Thyroid gland (tissue), 4 donors: ENCODE data around the gene EPB41L1. TPM values are rescaled to one million over a fixed set of nuclear protein-coding genes. Genes with fewer than 3 reads are reported as not detected.

Experiments
- DNase-seq, 2 donors: peaks; one replicate each; pipeline ENCODE4 v3.0.0-alpha.2; 2019
- H3K27ac ChIP-seq, 3 donors: fragments of 200-600 bp; sonication (generic); 1 replicate in 2 of 3; 2 replicates in 1 of 3; pipeline ENCODE4 v1.5.1; 2016 to 2019; ENCODE audit warnings: mild to moderate bottlenecking in 1 of 3, moderate library complexity in 1 of 3
- H3K27me3 ChIP-seq: fragments of 200-600 bp; sonication (generic); one replicate; pipeline ENCODE4 v1.5.1; 2019
- H3K36me3 ChIP-seq, 2 donors: fragments of 200-600 bp; sonication (generic); one replicate each; pipeline ENCODE4 v1.5.1; 2016 to 2019
- H3K4me1 ChIP-seq, 2 donors: fragments of 200-600 bp; sonication (generic); one replicate each; pipeline ENCODE4 v1.5.1; 2017 to 2019
- H3K4me3 ChIP-seq, 3 donors: fragments of 200-600 bp; sonication (generic); replicated peaks in 1 of 3; 1 replicate in 2 of 3; 2 replicates in 1 of 3; pipeline ENCODE4 v1.5.1; 2016; ENCODE audit warnings: mild to moderate bottlenecking in 1 of 3
- H3K9me3 ChIP-seq: fragments of 200-600 bp; sonication (generic); one replicate; pipeline ENCODE4 v1.5.1; 2017
- CTCF ChIP-seq, 6 experiments: fragments of 200-600 bp in 3 of 6; fragments of 450-650 bp in 3 of 6; sonication (generic) in 3 of 6; IDR thresholded peaks; one replicate each; pipeline ENCODE4 v1.5.1; 2016 to 2019; ENCODE audit warnings: antibody characterized with exemption in 6 of 6, mild to moderate bottlenecking in 2 of 6, inconsistent platforms in 1 of 6, moderate library complexity in 1 of 6
- POLR2A ChIP-seq, 2 donors: fragments of 450-650 bp; IDR thresholded peaks; one replicate each; pipeline ENCODE4 v1.6.1; 2017; ENCODE audit warnings: antibody characterized with exemption in 2 of 2, mild to moderate bottlenecking in 2 of 2, moderate library complexity in 1 of 2
- WGBS, 2 donors: methylation state at CpG; one replicate each; pipeline ENCODE4 v1.1.5; 2017; 5-methylcytosine and 5-hydroxymethylcytosine counted together
- intact Hi-C: fragments of 100-400 bp; cut with DNase I; formaldehyde crosslinking; loops from one replicate; pipeline ENCODE4 v1.15.1; 2023
- total RNA-seq, 4 donors: library from RNA; depleted of rRNA; stranded (reverse); fragments of >200 nt; gene quantifications; one replicate each; pipeline ENCODE4 v1.2.3, GENCODE V29; 2016

The EPB41L1 gene
- total RNA-seq, 4 donors from 2014 or later, result 15.4 to 75.2 (median 42.3) TPM

GRCh38 chr20:36251426-36251825 lies 96.9 kb downstream of the EPB41L1 start:
- H3K4me1 ChIP-seq, result no peaks in the 10 kb centered on the region

GRCh38 chr20:36252511-36252910 lies 98.0 kb downstream of the EPB41L1 start:
- no peak for DNase-seq
- intact Hi-C loops, result no loop called here
- H3K9me3 ChIP-seq, result no peaks in the 10 kb centered on the region
- WGBS, 2 donors, result 96 to 100% methylated on average over 3 of the region's 3 CpGs
- H3K27ac ChIP-seq, result no peak overlapping the region
- H3K36me3 ChIP-seq, result peaks cover 24 to 49% of the 10 kb centered on the region in 2 donors
- no peak for TF ChIP-seq POLR2A (IDR thresholded peaks at IDR 0.05)
- TF ChIP-seq CTCF (IDR thresholded peaks at IDR 0.05), result no peak
- no peaks in the 10 kb centered on the region for H3K4me1 ChIP-seq
- H3K27me3 ChIP-seq, result no peaks in the 10 kb centered on the region
- H3K4me3 ChIP-seq, result no peak overlapping the region

More at GRCh38 chr20:36251426-36251825, 96.9 kb downstream of the EPB41L1 start:
- Histone ChIP-seq H3K27me3 (no peaks in the 10 kb centered on the region), H3K27ac (no peak overlapping the region), H3K9me3 (no peaks in the 10 kb centered on the region), H3K4me3 (no peak overlapping the region), H3K36me3 (peaks cover 35 to 55% of the 10 kb centered on the region in 2 donors)
- intact Hi-C loops, result no loop called here
- TF ChIP-seq CTCF (IDR thresholded peaks at IDR 0.05) (no peak), POLR2A (IDR thresholded peaks at IDR 0.05) (no peak)
- WGBS, 2 donors, result 95 to 96% methylated on average over 5 of the region's 5 CpGs
- DNase-seq, result no peak

GRCh38 chr20:36253036-36253435 lies 98.5 kb downstream of the EPB41L1 start:
- intact Hi-C loops, result no loop called here
- no peak for TF ChIP-seq POLR2A (IDR thresholded peaks at IDR 0.05)
- TF ChIP-seq CTCF (IDR thresholded peaks at IDR 0.05), result no peak
- WGBS, 2 donors, result 91 to 97% methylated on average over 9 of the region's 9 CpGs
- H3K9me3 ChIP-seq, result no peaks in the 10 kb centered on the region
- H3K4me1 ChIP-seq, result no peaks in the 10 kb centered on the region
- no peak for DNase-seq
- H3K27ac ChIP-seq, result no peak overlapping the region
- H3K36me3 ChIP-seq, result peaks cover 19 to 45% of the 10 kb centered on the region in 2 donors
- H3K27me3 ChIP-seq, result no peaks in the 10 kb centered on the region
- H3K4me3 ChIP-seq, result no peak overlapping the region

- H3K4me1 ChIP-seq, result no peaks in the 10 kb centered on the region
- no peak overlapping the region for H3K4me3 ChIP-seq
- H3K36me3 ChIP-seq, result peaks cover 14 to 36% of the 10 kb centered on the region in 2 donors
- no peak for TF ChIP-seq CTCF (IDR thresholded peaks at IDR 0.05)
- TF ChIP-seq POLR2A (IDR thresholded peaks at IDR 0.05), result no peak
- WGBS, 2 donors, result 72 to 76% methylated on average over 2 of the region's 2 CpGs
- intact Hi-C loops, result no loop called here
- H3K9me3 ChIP-seq, result no peaks in the 10 kb centered on the region
- no peaks in the 10 kb centered on the region for H3K27me3 ChIP-seq
- no peak for DNase-seq
- no peak overlapping the region for H3K27ac ChIP-seq
Observed at GRCh38 chr20:36254076-36254475, 99.5 kb downstream of the EPB41L1 start.

- peaks cover 9 to 32% of the 10 kb centered on the region in 2 donors for H3K36me3 ChIP-seq
- TF ChIP-seq POLR2A (IDR thresholded peaks at IDR 0.05) (no peak), CTCF (IDR thresholded peaks at IDR 0.05) (no peak)
- no peaks in the 10 kb centered on the region for H3K9me3 ChIP-seq
- WGBS, 2 donors, result 97 to 99% methylated on average over 12 of the region's 12 CpGs
- intact Hi-C loops, result no loop called here
- DNase-seq, result no peak
- no peaks in the 10 kb centered on the region for H3K4me1 ChIP-seq
- no peak overlapping the region for H3K27ac ChIP-seq
- no peaks in the 10 kb centered on the region for H3K27me3 ChIP-seq
- no peak overlapping the region for H3K4me3 ChIP-seq
Observed at GRCh38 chr20:36255445-36255844, 100.9 kb downstream of the EPB41L1 start.
